H1 (cell line): Measurements from ENCODE around the gene GOLPH3L. TPM values are rescaled to one million over a fixed set of nuclear protein-coding genes. Genes with fewer than 3 reads are reported as not detected.

Experiments
- BACH1 ChIP-seq: IDR thresholded peaks from 2 replicates; pipeline ENCODE4 v1.6.1; 2012; ENCODE audit warnings: low read length, improper control_type of control experiment
- BCL11A ChIP-seq, 2 experiments: IDR thresholded peaks; one replicate each; pipeline ENCODE4 v1.6.1; 2011; ENCODE audit warnings: low read depth in 2 of 2, low read length in 2 of 2, mild to moderate bottlenecking in 2 of 2
- CHD1 ChIP-seq: IDR thresholded peaks from 2 replicates; pipeline ENCODE4 v1.6.1; 2012; ENCODE audit warnings: low read depth, low read length, improper control_type of control experiment
- CHD2 ChIP-seq: IDR thresholded peaks from 2 replicates; pipeline ENCODE4 v1.6.1; 2012; ENCODE audit warnings: low read length, improper control_type of control experiment
- EP300 ChIP-seq, 2 experiments: IDR thresholded peaks; 1 replicate in 1 of 2; 2 replicates in 1 of 2; pipeline ENCODE4 v1.6.1; 2011 to 2012; ENCODE audit warnings: low read depth in 2 of 2, low read length in 2 of 2, mild to moderate bottlenecking in 2 of 2, borderline replicate concordance in 1 of 2, inconsistent platforms in 1 of 2, moderate library complexity in 1 of 2
- FOSL1 ChIP-seq: IDR thresholded peaks from 2 replicates; pipeline ENCODE4 v1.6.1; 2011; ENCODE audit warnings: mild to moderate bottlenecking, low read depth, low read length, moderate library complexity; ENCODE audit not compliant: insufficient read depth
- GABPA ChIP-seq: IDR thresholded peaks from 2 replicates; pipeline ENCODE4 v1.6.1; 2011; ENCODE audit warnings: mild to moderate bottlenecking, low read length, moderate library complexity, borderline replicate concordance; ENCODE audit not compliant: insufficient read depth
- JUN ChIP-seq: IDR thresholded peaks from 2 replicates; pipeline ENCODE4 v1.6.1; 2011; ENCODE audit warnings: low read depth, mild to moderate bottlenecking, improper control_type of control experiment, low read length
- KDM4A ChIP-seq: IDR thresholded peaks from one replicate; pipeline ENCODE4 v1.7.1; 2012; ENCODE audit warnings: low read depth, mild to moderate bottlenecking, moderate library complexity, low read length, inconsistent platforms; ENCODE audit not compliant: severe bottlenecking
- KDM5A ChIP-seq: fragments of 200-600 bp; IDR thresholded peaks from 2 replicates; pipeline ENCODE4 v1.7.1; 2012; ENCODE audit warnings: mild to moderate bottlenecking, low read length, inconsistent platforms, mixed read lengths
- MAFK ChIP-seq: IDR thresholded peaks from 2 replicates; pipeline ENCODE4 v1.6.1; 2012; ENCODE audit warnings: low read depth, mild to moderate bottlenecking, improper control_type of control experiment, low read length
- NRF1 ChIP-seq: IDR thresholded peaks from 2 replicates; pipeline ENCODE4 v1.6.1; 2011; ENCODE audit warnings: mild to moderate bottlenecking, low read depth, low read length, improper control_type of control experiment
- POLR2A ChIP-seq, 2 experiments: IDR thresholded peaks; 1 replicate in 1 of 2; 2 replicates in 1 of 2; pipeline ENCODE4 v1.6.1; 2011; ENCODE audit warnings: low read depth in 2 of 2, low read length in 2 of 2, mild to moderate bottlenecking in 2 of 2; ENCODE audit errors: control extremely low read depth in 1 of 2
- POLR2AphosphoS5 ChIP-seq: IDR thresholded peaks from 2 replicates; pipeline ENCODE4 v1.6.1; 2011; ENCODE audit warnings: low read depth, low read length
- POU5F1 ChIP-seq: IDR thresholded peaks from 2 replicates; pipeline ENCODE4 v1.6.1; 2011; ENCODE audit warnings: low read depth, mild to moderate bottlenecking, low read length, moderate library complexity
- RFX5 ChIP-seq: IDR thresholded peaks from 2 replicates; pipeline ENCODE4 v1.6.1; 2011; ENCODE audit warnings: low read depth, low read length, improper control_type of control experiment, borderline replicate concordance
- SIN3A ChIP-seq, 2 experiments: IDR thresholded peaks in 1 of 2; conservative IDR thresholded peaks in 1 of 2; 2 replicates each; pipeline ENCODE4 v1.6.1; 2011 to 2012; ENCODE audit warnings: low read length in 2 of 2, improper control_type of control experiment in 1 of 2, low read depth in 1 of 2, mild to moderate bottlenecking in 1 of 2
- SIRT6 ChIP-seq: IDR thresholded peaks from one replicate; pipeline ENCODE4 v1.7.1; 2012; ENCODE audit warnings: low read length, inconsistent platforms
- SP1 ChIP-seq: IDR thresholded peaks from 2 replicates; pipeline ENCODE4 v1.6.1; 2011; ENCODE audit warnings: low read depth, low read length
- SUZ12 ChIP-seq: fragments of 200-600 bp; sonication (generic); IDR thresholded peaks from 2 replicates; pipeline ENCODE4 v1.6.1; 2012; ENCODE audit warnings: mild to moderate bottlenecking, inconsistent platforms, low read length, moderate library complexity, mixed read lengths
- TAF7 ChIP-seq: optimal IDR thresholded peaks from 2 replicates; pipeline ENCODE3; 2011; ENCODE audit warnings: low read depth, mild to moderate bottlenecking, inconsistent platforms, low read length, moderate library complexity, borderline replicate concordance
- TCF12 ChIP-seq: IDR thresholded peaks from 2 replicates; pipeline ENCODE4 v1.6.1; 2011; ENCODE audit warnings: low read depth, mild to moderate bottlenecking, low read length
- TEAD4 ChIP-seq: IDR thresholded peaks from 2 replicates; pipeline ENCODE4 v1.6.1; 2012; ENCODE audit warnings: low read depth, low read length, inconsistent platforms, mixed read lengths
- polyA plus RNA-seq, 7 experiments: library from polyadenylated mRNA; depleted of rRNA in 3 of 7; stranded (reverse) in 5 of 7; unstranded in 2 of 7; fragments of >200 nt in 5 of 7; fragments of 200-250 nt in 2 of 7; gene quantifications; 1 replicate in 5 of 7; 2 replicates in 1 of 7; 4 replicates in 1 of 7; pipeline versions ENCODE4 v1.2.1 to v1.2.3, GENCODE V29; 2011 to 2013; ENCODE audit warnings: missing spikeins in 2 of 7, mixed read lengths in 2 of 7
- total RNA-seq: library from RNA; stranded (reverse); fragmentation: NEBNext Ultra II Directional; extraction: Animal tissue kit (Norgen Biotek cat#: 25700); gene quantifications from 2 replicates; pipeline ENCODE4 v1.2.1, GENCODE V29; 2021
- TF ChIP-seq, protein P1 (sequence below): IDR thresholded peaks from 2 replicates; pipeline ENCODE4 v1.6.1; 2011; ENCODE audit warnings: low read length, improper control_type of control experiment

The GOLPH3L gene
- total and polyA plus RNA-seq, 2 of the 8 experiments (the other 6 are each of a cell fraction or from before 2014, with no cell fraction given), result 13.3 to 40.8 TPM

DNA sequence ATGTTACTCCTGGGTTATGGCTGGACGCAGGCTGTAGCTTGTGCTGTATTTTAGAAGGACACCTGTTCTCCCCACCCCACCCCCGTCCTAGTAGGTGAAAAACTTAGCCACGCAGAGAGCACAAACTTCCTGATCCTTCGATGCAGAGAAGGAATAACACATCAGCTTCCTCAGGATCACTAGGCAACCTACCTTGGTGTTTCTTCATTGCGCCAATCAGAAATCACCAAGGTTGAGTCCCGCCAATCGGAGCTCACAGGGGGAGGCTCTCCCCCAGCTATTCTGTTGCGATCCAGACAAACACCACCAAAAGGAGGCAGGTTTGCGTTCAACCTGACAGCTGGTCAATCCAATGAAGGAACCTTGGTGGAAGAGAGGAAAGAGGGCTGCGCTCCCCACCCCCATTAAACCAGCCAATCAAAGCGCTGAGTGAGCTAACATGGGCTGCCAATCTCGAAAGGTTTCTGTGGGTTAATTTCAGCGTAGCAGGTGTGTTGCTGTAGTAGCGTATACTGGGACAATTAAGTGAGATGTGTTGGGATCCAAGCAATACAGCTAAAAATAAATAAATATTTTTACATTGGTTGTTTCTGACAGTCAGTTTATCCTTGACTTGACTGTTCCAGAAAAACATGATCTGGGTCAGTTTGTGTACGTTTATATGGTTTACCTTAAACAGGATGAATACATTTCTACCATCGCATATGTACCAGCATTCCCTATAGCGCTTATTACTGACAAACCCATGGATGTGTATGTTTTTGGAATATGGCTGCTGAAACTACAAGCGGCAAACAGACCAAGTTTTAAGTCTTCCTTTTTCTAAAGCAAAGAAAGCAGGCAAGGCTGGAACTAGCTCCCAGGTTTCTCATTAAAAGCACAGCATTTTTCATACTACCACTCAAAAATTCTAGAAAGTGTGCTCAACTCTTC is at the start of gene GOLPH3L (continued):
- TF ChIP-seq KDM5A (no peak), NRF1 (no peak), TEAD4 (no peak), SIRT6 (no peak), JUN (no peak), KDM4A (no peak), CHD1 (no peak), TCF12 (0 out of 2 replicates have a peak, but pooled peaks have one; percentile 7), SIN3A (conservative IDR thresholded peaks at IDR 0.05 in 1 of 2, IDR thresholded peaks at IDR 0.05 in 1 of 2; ENCODE audit: low read depth in 1 of 2, low read length in 2 of 2) (peak in 1 of 2 experiments; percentile 76; a peak in 1 of 4 replicates), SUZ12 (no peak), BACH1 (no peak), POU5F1 (no peak), MAFK (no peak), BCL11A (IDR thresholded peaks at IDR 0.05; ENCODE audit: low read depth in 2 of 2, low read length in 2 of 2) (no peak), FOSL1 (no peak), EP300 (IDR thresholded peaks at IDR 0.05; ENCODE audit: borderline replicate concordance in 1 of 2, low read depth in 2 of 2, low read length in 2 of 2) (no peak), GABPA (no peak), SP1 (peak; percentile 98), POLR2A (IDR thresholded peaks at IDR 0.05; ENCODE audit: control extremely low read depth in 1 of 2, low read depth in 2 of 2, low read length in 2 of 2) (peak; percentile 54 to 75), CHD2 (peak; percentile 87), RFX5 (peak; percentile 53; the same call in 1 of the 2 replicates), POLR2AphosphoS5 (peak; percentile 71), TAF7 (peak; percentile 12)
- TF ChIP-seq, protein P1, sequence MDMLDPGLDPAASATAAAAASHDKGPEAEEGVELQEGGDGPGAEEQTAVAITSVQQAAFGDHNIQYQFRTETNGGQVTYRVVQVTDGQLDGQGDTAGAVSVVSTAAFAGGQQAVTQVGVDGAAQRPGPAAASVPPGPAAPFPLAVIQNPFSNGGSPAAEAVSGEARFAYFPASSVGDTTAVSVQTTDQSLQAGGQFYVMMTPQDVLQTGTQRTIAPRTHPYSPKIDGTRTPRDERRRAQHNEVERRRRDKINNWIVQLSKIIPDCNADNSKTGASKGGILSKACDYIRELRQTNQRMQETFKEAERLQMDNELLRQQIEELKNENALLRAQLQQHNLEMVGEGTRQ, result no peak
